Spinal cord (tissue), 10 donors: Measurements from ENCODE around the gene SRP14. TPM values are rescaled to one million over a fixed set of nuclear protein-coding genes. Genes with fewer than 3 reads are reported as not detected.
"Not testable (repeated sequence)": the region's sequence is repeated elsewhere in the genome, so short reads cannot be mapped to it uniquely, and the experiment has no call there.

Experiments
- DNase-seq, 6 donors: peaks; one replicate each; pipeline versions ENCODE4 v3.0.0 to v3.0.0-alpha.2; 2013 to 2015; ENCODE audit warnings: low spot score in 6 of 6, low read depth in 4 of 6
- H3K27ac ChIP-seq: one replicate; pipeline ENCODE4 v1.5.1; 2013; ENCODE audit warnings: low read depth, low read length, control low read depth
- H3K27me3 ChIP-seq: one replicate; pipeline ENCODE4 v1.6.1; 2013; ENCODE audit warnings: low read length; ENCODE audit not compliant: control insufficient read depth, insufficient read depth
- H3K36me3 ChIP-seq: one replicate; pipeline ENCODE4 v1.6.1; 2013; ENCODE audit warnings: low read length; ENCODE audit not compliant: control insufficient read depth, insufficient read depth
- H3K4me1 ChIP-seq: one replicate; pipeline ENCODE4 v1.6.1; 2013; ENCODE audit warnings: low read length; ENCODE audit not compliant: control insufficient read depth, insufficient read depth
- H3K4me3 ChIP-seq: one replicate; pipeline ENCODE4 v1.5.1; 2013; ENCODE audit warnings: low read depth, low read length, control low read depth
- H3K9me3 ChIP-seq: one replicate; pipeline ENCODE4 v1.6.1; 2013; ENCODE audit warnings: low read length; ENCODE audit not compliant: control insufficient read depth, insufficient read depth
- WGBS: methylation state at CpG from one replicate; pipeline ENCODE4 v1.1.5; 2013; ENCODE audit warnings: missing lambda C conversion rate; ENCODE audit not compliant: insufficient coverage; 5-methylcytosine and 5-hydroxymethylcytosine counted together
- polyA plus RNA-seq, 2 donors: library from polyadenylated mRNA; unstranded; fragments of 120-200 nt; gene quantifications; one replicate each; pipeline ENCODE4 v1.2.1, GENCODE V29; 2013; ENCODE audit not compliant: insufficient read length in 2 of 2
- total RNA-seq, 2 donors: library from RNA; depleted of rRNA in 1 of 2; stranded (reverse); fragments of 120-200 nt in 1 of 2; fragments of >200 nt in 1 of 2; gene quantifications; one replicate each; pipeline versions ENCODE4 v1.2.3 to v1.2.4, GENCODE V29; 2013 to 2014
- donor health status: healthy.

Gene SRP14
- total and polyA plus RNA-seq, 4 donors, result 149 to 561 (median 424) TPM

GRCh38 chr15:39997031-39997430 is 42.0 kb downstream of the SRP14 start:
- WGBS, result no CpG with 5 or more reads among the region's 1 CpG
- H3K4me1 ChIP-seq, result no peaks in the 10 kb centered on the region
- no peak for DNase-seq
- H3K27me3 ChIP-seq, result no peaks in the 10 kb centered on the region
- no peak overlapping the region for H3K27ac ChIP-seq
- peaks cover 15% of the 10 kb centered on the region for H3K36me3 ChIP-seq
- H3K9me3 ChIP-seq, result no peaks in the 10 kb centered on the region
- no peak overlapping the region for H3K4me3 ChIP-seq

DNA sequence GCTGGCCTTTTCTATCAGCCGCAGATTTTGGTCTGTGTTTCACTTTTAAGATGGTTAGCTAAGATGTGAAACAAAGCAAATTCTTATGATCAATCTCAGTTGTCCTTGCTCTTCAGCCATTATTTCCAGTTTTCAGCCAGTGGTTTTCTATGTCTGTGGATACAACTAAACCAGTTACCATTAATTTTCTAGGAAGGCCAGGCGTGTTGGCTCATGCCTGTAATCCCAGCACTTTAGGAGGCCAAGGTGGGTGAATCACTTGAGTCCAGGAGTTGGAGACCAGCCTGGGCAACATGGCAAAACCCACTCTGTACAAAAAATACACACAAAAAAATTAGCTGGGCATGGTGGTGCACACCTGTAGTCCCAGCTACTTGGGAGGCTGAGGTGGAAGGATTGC is 42.8 kb downstream of the SRP14 start:
- H3K27ac ChIP-seq, result not testable (repeated sequence)
- 100% methylated on average over 1 of the region's 2 CpGs for WGBS

GRCh38 chr15:39992953-39993352 is 46.0 kb downstream of the SRP14 start:
- WGBS, result 100% methylated on average over 5 of the region's 5 CpGs
- H3K9me3 ChIP-seq, H3K27ac ChIP-seq, DNase-seq, H3K4me1 ChIP-seq, H3K4me3 ChIP-seq, H3K27me3 ChIP-seq: not testable (repeated sequence)
- peaks cover 19% of the 10 kb centered on the region for H3K36me3 ChIP-seq

More for the DNA sequence above, 42.8 kb downstream of the SRP14 start:
- not testable (repeated sequence) for H3K27me3 ChIP-seq, H3K4me1 ChIP-seq, H3K9me3 ChIP-seq, DNase-seq, H3K4me3 ChIP-seq
- H3K36me3 ChIP-seq, result peaks cover 15% of the 10 kb centered on the region

GRCh38 chr15:39990706-39991105 is 48.3 kb downstream of the SRP14 start:
- no peaks in the 10 kb centered on the region for H3K4me1 ChIP-seq
- H3K36me3 ChIP-seq, result peaks cover 20% of the 10 kb centered on the region
- no peaks in the 10 kb centered on the region for H3K27me3 ChIP-seq
- no peaks in the 10 kb centered on the region for H3K9me3 ChIP-seq
- H3K27ac ChIP-seq, result no peak overlapping the region
- 80% methylated on average over 2 of the region's 6 CpGs for WGBS
- DNase-seq, result no peak
- H3K4me3 ChIP-seq, result no peak overlapping the region

GRCh38 chr15:39987821-39988220 is 51.2 kb downstream of the SRP14 start:
- WGBS, result no CpG with 5 or more reads among the region's 7 CpGs

More at GRCh38 chr15:39987821-39988220, 51.2 kb downstream of the SRP14 start:
- Histone ChIP-seq H3K4me3 (no peak overlapping the region), H3K27ac (no peak overlapping the region), H3K27me3 (no peaks in the 10 kb centered on the region), H3K4me1 (no peaks in the 10 kb centered on the region), H3K9me3 (no peaks in the 10 kb centered on the region), H3K36me3 (peaks cover 11% of the 10 kb centered on the region)
- no peak for DNase-seq

Other genes with a start within 250 kb of the SRP14 start
- 10 to 100 TPM; 13.7 to 28.3 TPM for gene GPR176, start 118.9 kb downstream of the SRP14 start, total RNA-seq
- gene GPR176, start 118.9 kb downstream of the SRP14 start, polyA plus RNA-seq, result 10 to 100 TPM; 28.1 to 29.7 TPM
- gene EIF2AK4, start 105.1 kb downstream of the SRP14 start, total RNA-seq, result 10 to 100 TPM; 35.6 to 46.8 TPM
- gene EIF2AK4, start 105.1 kb downstream of the SRP14 start, polyA plus RNA-seq, result 10 to 100 TPM; 29.9 to 36.5 TPM
- gene BMF, start 69.7 kb upstream of the SRP14 start, total RNA-seq, result 10 to 100 TPM in 1 of 2 donors, 1 to 10 TPM in 1; 7.8 to 10.3 TPM
- 1 to 10 TPM; 4.6 to 8.0 TPM for gene BMF, start 69.7 kb upstream of the SRP14 start, polyA plus RNA-seq
- 10 to 100 TPM; 24.0 to 26.5 TPM for gene BUB1B, start 121.9 kb upstream of the SRP14 start, total RNA-seq
- gene BUB1B, start 121.9 kb upstream of the SRP14 start, polyA plus RNA-seq, result 10 to 100 TPM; 16.2 to 17.1 TPM
- 1 to 10 TPM; 4.4 to 5.0 TPM for gene PAK6, start 199.9 kb upstream of the SRP14 start, total RNA-seq
- gene PAK6, start 199.9 kb upstream of the SRP14 start, polyA plus RNA-seq, result 10 to 100 TPM; 25.6 to 25.7 TPM
- gene ANKRD63, start 243.9 kb upstream of the SRP14 start, total RNA-seq, result under 1 TPM in 1 of 2 donors, not detected in 1; 0.28 TPM
- gene ANKRD63, start 243.9 kb upstream of the SRP14 start, polyA plus RNA-seq, result under 1 TPM; 0.14 to 0.30 TPM